ENCODE results near the gene ATP5ME. TPM values are rescaled to one million over a fixed set of nuclear protein-coding genes. Genes with fewer than 3 reads are reported as not detected.
A peak's percentile ranks its signal among the peaks of the same experiment; 100 is the strongest.
"Not testable (repeated sequence)": the region's sequence is repeated elsewhere in the genome, so short reads cannot be mapped to it uniquely, and the experiment has no call there.

ATP5ME gene
- total RNA-seq, 2 donors from 2014 or later = 108 to 125 TPM

DNA sequence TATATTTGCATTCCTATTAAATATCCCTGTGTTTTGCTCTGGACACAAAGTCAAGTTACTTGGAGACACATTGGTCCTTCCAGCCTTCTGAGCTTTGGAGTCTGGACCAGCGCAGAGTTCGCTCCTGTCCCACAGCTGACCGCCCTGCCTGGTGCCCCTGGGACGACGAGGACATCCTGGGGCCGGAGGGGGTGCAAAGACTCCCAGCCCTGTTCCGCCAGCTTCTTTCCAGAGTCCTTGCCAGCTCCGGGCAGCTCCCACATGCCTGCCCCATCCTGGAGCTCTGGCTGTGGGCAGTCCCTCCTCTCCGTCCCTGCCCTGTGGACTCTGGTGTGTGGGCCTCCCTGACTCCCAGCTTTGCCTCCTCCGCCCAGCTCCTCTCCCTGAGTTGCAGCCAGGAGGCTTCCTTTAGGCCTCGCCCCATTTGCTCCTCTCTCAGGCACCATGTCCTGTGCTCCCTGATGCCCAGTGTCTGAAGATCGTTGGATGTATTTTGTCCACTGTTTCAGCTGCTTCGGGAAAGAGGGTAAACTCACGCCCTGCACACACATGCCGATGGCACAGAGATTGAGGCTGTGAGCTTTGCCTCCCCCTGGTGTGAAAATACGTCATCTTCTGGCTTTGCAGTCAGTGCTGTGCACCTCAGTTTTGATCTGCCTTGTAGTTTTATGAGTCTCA, 26.6 kb upstream of the ATP5ME start:
- H3K36me3 Mint-ChIP-seq (ENCODE audit: insufficient read depth in 2 of 2) = no peaks in the 10 kb centered on the region
- no peaks in the 10 kb centered on the region for H3K9me3 Mint-ChIP-seq
- ATAC-seq (replicated peaks in 1 of 2) (no peak), DNase-seq (no peak)
- no peaks in the 10 kb centered on the region for H3K27me3 Mint-ChIP-seq (ENCODE audit: low read depth)
- H3K4me1 Mint-ChIP-seq (ENCODE audit: low read depth) = peaks cover 16% of the 10 kb centered on the region
- peak overlapping the region in 1 of 2 donors; percentile 31 for H3K4me3 Mint-ChIP-seq
- no peak overlapping the region for H3K27ac Mint-ChIP-seq

DNA sequence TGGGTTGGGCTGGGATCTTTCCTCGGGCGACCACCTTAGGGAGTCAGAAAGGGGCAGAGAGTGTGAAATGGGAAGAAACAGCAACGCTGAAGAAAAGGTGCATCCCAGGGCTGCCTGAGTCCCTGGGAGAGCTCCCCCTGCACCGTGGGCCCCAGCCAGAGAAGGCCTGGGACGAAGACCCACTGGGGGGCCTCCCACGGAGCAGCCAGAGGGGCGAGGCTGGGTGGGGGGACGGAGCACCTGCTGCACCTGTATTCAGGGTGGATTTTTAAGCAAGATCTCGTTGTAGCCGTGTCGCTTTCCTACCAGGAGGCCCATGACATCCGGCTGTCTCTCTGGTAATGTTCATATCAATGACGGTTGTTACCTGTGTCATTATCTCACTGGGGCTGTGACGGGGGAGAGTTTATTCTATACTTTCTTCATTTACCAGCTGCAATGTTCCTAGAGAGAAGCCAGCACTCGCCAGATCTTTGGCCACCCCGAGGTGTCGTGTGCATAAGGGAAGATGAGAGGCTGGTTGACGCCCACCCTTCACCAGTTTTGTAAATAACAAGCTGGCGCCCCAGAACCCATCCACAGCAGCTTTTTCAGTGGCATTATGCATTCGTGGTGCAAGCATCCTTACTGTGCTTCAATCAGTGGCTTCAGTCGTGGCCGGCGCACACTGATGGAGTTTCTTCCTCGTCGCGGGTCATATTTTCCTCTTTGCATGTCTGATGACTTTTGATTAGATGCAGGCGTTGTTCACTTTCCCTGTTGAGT, 25.9 kb upstream of the ATP5ME start:
- H3K27me3 Mint-ChIP-seq (ENCODE audit: low read depth) = no peaks in the 10 kb centered on the region
- DNase-seq (no peak), ATAC-seq (replicated peaks in 1 of 2) (no peak)
- H3K9me3 Mint-ChIP-seq = no peaks in the 10 kb centered on the region
- no peaks in the 10 kb centered on the region for H3K36me3 Mint-ChIP-seq (ENCODE audit: insufficient read depth in 2 of 2)
- H3K4me1 Mint-ChIP-seq (ENCODE audit: low read depth) = peaks cover 11% of the 10 kb centered on the region
- no peak overlapping the region for H3K27ac Mint-ChIP-seq
- peak overlapping the region in 1 of 2 donors; percentile 58 for H3K4me3 Mint-ChIP-seq

DNA sequence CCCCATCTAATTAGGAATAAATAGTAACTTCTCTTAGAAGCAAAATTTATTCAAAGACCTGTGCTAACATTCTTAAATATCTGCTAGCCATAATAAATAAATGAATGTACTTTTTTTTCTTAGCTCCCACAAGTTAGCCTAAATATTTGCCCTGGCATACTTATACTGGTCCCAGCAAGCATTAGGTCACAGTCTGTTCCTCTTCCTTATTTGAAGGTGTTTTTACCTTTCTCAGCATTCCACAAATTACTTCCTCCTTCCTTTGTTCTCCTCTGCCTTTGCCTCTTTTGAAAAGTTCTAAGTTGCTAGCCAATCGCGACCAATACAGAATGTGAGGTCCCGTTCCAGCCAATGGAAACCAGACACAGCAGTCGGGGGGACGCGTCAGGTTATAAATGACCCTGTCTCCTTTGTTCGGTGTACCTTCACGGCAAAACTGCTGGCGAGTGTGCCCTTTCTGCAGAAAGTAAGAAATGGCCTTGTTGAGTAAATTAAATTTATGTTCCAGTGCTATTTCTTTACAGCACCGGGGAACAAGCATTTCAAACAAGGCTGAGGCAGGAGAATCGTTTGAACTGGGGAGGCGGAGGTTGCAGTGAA, 20.4 kb upstream of the ATP5ME start:
- not testable (repeated sequence) for ATAC-seq (replicated peaks in 1 of 2); H3K27ac Mint-ChIP-seq; H3K4me3 Mint-ChIP-seq; H3K36me3 Mint-ChIP-seq (ENCODE audit: insufficient read depth in 2 of 2); H3K27me3 Mint-ChIP-seq (ENCODE audit: low read depth); DNase-seq; H3K4me1 Mint-ChIP-seq (ENCODE audit: low read depth); H3K9me3 Mint-ChIP-seq

DNA sequence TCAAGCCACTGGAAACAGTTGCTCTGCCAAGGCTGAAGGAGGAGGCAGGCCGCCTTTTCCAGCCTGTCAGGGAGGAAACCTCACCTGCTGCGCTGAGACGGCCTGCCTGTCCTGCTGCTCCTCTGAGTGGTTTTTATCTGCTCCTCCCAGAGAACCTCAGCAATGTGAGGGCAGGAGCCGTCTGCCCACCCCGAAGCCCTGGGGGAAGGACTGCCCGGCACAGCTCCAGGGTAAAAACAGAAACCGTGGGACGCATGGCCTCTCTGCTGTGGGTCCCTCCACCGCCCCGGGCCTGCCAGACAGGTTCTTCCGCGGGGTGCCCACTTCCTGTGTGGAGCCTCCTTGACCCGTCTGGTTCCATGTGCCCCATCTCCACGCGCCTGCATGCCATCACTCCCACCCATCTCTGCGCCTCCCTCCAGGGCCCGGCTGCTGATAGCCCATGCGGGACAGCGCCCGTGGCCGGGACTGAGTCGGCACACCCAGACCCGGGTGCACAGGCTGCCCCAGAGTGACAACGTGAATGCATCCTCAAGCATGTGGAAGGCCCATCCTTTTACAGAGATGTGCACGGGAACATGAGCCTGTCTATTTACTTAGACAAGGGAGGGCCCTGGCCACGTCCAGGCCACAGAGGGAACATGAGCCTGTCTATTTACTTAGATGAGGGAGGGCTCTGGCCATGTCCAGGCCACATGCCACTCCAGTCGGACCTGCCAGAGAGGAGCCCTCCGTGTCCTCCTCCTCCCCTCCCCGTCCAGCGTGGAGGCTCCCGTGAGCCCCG, 18.9 kb upstream of the ATP5ME start:
- Mint-ChIP-seq H3K27ac (no peak overlapping the region), H3K36me3 (ENCODE audit: insufficient read depth in 2 of 2) (no peaks in the 10 kb centered on the region), H3K4me3 (no peak overlapping the region), H3K27me3 (ENCODE audit: low read depth) (peaks cover 6% of the 10 kb centered on the region), H3K9me3 (no peaks in the 10 kb centered on the region), H3K4me1 (ENCODE audit: low read depth) (no peaks in the 10 kb centered on the region)
- ATAC-seq (replicated peaks in 1 of 2) (no peak), DNase-seq (no peak)

DNA sequence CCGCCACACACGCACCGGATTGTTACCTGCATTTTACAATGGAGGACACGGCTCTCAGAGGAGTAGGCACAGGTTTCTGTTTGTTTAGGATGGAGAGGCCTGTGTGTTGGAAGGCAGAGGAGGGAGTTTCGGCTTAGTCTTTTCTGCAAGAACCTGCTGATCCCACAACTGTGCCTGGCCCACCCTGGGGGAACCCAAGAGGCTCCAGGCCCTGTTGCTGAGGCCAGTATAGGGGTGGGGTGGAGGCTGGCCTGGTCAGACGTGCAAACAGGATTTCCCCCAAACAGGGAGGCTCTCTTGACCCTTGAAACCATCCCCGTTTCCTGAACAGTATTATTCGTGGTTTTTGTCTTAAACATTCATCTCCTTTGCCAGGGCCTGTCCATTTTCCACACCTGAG, 15.6 kb upstream of the ATP5ME start:
- ATAC-seq (replicated peaks in 1 of 2) (no peak), DNase-seq (no peak)
- H3K27ac Mint-ChIP-seq = no peak overlapping the region
- peaks cover 11% of the 10 kb centered on the region for H3K27me3 Mint-ChIP-seq (ENCODE audit: low read depth)
- no peaks in the 10 kb centered on the region for H3K36me3 Mint-ChIP-seq (ENCODE audit: insufficient read depth in 2 of 2)
- no peak overlapping the region for H3K4me3 Mint-ChIP-seq
- no peaks in the 10 kb centered on the region for H3K4me1 Mint-ChIP-seq (ENCODE audit: low read depth)
- no peaks in the 10 kb centered on the region for H3K9me3 Mint-ChIP-seq

DNA sequence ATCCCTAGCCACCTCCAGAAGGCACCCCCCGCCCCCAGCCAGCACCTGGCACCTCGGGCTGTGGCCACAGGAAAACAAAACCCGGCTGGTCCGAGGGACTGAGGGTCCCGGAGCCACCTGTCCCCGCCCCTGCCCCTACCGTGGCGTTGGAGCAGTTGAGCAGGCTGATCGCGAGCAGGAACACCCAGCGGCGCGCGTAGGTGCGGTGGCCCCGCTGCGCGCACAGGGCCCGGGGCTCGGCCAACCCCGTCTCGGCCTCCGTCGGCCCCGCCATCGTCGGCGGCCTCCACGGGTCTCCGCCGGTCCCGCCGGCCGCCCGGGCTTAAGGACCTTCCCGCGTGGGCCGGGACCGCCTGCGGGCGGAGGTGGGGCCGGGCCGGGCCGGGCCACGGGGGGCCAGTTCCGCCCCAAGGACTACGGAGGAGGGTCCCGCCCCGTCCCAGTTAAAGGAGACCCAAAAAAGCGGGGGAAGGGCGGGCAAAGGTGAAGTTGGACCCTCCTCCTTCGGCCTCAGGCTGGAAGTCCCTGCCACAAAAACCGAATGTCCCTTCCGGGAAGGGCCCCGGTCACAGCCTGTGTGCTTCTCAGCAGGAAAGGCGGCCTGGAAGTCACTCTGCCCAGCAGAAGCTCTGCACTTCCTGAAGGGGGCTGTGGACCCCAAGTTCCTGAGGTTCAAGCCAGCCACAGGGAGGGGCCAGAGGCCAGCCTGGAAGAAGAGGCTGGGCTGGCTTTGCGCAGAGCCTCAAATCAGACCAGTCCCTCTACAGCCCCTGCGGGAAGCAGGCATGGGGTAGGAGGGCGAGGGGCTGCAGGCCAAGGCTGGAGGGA, 15.0 kb upstream of the ATP5ME start, which contains the start of gene SLC49A3:
TSS of gene SLC49A3 (minus strand) at position 298 of the 828 bp plus-strand sequence. CDS start at position 274, 24 bp downstream.
- ATAC-seq (replicated peaks in 1 of 2) (peak; percentile 29 to 38), DNase-seq (no peak)
- no peak within 1 kb of the TSS for H3K27ac Mint-ChIP-seq
- H3K36me3 Mint-ChIP-seq (ENCODE audit: insufficient read depth in 2 of 2) = no peaks in the 10 kb centered on the region
- no peak within 1 kb of the TSS for H3K4me3 Mint-ChIP-seq
- peaks cover 11% of the 10 kb centered on the region for H3K27me3 Mint-ChIP-seq (ENCODE audit: low read depth)
- H3K4me1 Mint-ChIP-seq (ENCODE audit: low read depth) = no peaks in the 10 kb centered on the region
- H3K9me3 Mint-ChIP-seq = no peaks in the 10 kb centered on the region

DNA sequence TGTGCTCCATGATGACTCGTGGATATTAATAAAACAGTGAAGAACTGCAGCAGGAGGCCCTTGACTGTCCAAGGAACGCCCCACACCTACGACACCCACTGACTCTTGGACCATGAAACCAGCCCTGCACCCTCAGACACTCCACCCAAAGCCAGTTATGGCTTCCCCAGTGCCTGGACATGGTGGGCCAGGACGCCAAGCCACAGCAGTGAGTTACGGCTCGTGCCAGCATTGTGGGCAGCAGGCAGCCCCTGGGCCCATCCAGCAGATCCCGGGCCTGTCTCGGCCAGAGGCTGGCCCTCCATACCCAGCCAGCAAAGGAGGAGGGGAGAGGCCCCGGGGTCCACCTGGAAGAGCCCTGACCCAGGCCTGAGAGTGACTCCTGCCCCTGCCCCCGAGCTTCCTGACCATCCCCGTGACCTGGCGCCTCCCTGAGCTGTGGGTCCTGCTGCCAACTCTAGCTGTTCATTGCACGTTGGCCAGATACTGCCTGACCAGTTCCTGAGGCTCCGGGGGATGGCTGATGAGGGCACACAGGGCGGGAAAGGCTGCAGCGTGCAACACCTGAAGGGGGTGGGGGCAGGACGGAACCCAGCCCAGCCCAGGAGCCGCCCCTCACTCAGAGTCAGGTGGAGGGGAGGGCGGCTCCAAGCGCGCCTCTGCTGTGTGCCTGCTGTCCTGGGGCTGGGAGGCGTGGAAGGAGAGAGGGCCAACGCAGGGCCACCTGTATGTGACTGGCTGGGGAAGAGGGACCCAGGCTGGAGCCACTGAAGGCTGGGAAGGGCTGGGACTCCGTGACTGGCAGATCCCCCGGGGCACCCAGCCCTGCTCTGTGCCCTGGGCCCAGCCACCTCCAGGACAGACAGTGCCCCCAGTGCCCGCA, 14.1 kb upstream of the ATP5ME start:
- DNase-seq (no peak), ATAC-seq (replicated peaks in 1 of 2) (peak; percentile 3 to 10)
- Mint-ChIP-seq H3K27me3 (ENCODE audit: low read depth) (peaks cover 11% of the 10 kb centered on the region), H3K4me1 (ENCODE audit: low read depth) (no peaks in the 10 kb centered on the region), H3K36me3 (ENCODE audit: insufficient read depth in 2 of 2) (no peaks in the 10 kb centered on the region), H3K9me3 (no peaks in the 10 kb centered on the region), H3K27ac (no peak overlapping the region), H3K4me3 (no peak overlapping the region)

DNA sequence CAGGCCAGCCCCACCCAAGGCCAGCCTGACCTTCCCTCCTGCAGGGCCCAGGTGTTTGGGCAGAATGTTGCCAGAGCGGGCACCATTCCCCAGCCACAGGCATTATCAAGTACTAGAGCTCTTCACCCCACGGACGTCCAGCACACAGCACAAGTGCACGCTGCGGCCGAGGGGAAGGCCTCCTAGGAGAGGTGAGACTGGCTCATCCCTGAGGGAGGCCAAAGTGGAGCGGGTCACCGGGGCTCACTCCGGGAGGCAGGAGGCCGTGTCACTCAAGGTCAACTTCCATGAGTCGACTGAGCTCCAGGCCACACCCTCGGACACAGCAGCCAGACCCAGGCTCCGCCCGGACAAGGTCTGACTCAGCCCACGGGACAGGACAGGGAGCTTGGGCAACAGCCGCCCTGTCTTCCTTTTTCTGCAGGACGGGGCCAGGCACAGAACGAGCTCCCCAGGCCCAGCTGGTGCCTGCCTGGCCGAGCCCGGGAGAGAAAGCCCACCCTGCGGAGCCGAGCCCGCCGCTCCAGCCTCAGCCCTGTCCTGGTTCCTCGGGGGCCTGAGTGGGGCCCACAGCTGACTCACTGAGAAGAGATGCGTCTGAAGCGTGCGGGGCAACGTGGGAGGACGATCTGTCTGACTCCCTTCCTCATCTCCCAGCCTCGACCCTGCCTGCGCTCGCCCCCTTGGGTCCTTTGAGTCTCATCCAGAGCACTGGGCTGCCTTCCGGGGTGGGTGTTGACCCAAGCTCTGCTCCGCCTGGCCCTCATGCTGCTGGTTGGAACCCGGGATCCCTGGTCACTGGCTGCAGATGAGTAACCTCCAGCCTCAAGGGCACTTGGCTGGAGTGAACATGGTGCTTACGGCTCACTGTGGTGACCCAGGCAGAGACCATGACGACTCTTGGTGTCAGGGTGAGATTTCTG, 13.2 kb upstream of the ATP5ME start:
- peaks cover 11% of the 10 kb centered on the region for H3K27me3 Mint-ChIP-seq (ENCODE audit: low read depth)
- no peaks in the 10 kb centered on the region for H3K4me1 Mint-ChIP-seq (ENCODE audit: low read depth)
- DNase-seq = no peak
- no peak for ATAC-seq (replicated peaks in 1 of 2)
- H3K27ac Mint-ChIP-seq = no peak overlapping the region
- H3K4me3 Mint-ChIP-seq = no peak overlapping the region
- H3K9me3 Mint-ChIP-seq = no peaks in the 10 kb centered on the region
- H3K36me3 Mint-ChIP-seq (ENCODE audit: insufficient read depth in 2 of 2) = no peaks in the 10 kb centered on the region

DNA sequence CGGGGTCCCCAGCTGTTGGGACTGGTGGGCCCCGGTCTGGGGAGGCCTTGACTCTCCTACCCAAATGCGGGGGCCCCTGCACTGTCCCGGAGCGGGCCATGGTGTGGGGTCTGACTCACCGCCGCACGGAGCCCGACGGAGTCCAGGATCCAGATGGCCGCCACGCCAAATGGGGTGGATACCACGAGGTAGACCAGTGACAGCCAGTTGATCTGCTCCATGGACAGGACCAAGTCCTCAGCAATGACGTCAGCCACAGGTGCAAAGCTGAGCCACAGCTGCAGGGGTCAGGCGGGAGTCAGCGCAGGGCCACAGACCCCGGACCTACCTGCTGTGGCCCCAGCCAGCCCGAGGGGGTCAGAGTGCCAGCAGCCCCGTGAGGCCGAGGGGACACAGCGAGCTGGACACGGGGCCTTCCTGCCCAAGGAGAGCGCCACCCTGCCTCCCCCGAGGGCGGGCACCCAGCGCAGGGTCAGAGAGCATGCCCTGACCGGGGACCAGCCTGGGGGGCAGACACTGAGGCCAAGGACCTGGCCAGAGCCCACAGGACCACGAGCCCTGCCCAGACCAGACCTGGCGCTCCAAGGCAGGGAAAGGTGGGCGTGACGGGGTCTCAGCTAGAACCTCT, 12.5 kb upstream of the ATP5ME start:
- H3K27ac Mint-ChIP-seq = no peak overlapping the region
- H3K36me3 Mint-ChIP-seq (ENCODE audit: insufficient read depth in 2 of 2) = no peaks in the 10 kb centered on the region
- no peak for ATAC-seq (replicated peaks in 1 of 2)
- no peaks in the 10 kb centered on the region for H3K4me1 Mint-ChIP-seq (ENCODE audit: low read depth)
- H3K9me3 Mint-ChIP-seq = no peaks in the 10 kb centered on the region
- DNase-seq = no peak
- peaks cover 11% of the 10 kb centered on the region for H3K27me3 Mint-ChIP-seq (ENCODE audit: low read depth)
- no peak overlapping the region for H3K4me3 Mint-ChIP-seq

DNA sequence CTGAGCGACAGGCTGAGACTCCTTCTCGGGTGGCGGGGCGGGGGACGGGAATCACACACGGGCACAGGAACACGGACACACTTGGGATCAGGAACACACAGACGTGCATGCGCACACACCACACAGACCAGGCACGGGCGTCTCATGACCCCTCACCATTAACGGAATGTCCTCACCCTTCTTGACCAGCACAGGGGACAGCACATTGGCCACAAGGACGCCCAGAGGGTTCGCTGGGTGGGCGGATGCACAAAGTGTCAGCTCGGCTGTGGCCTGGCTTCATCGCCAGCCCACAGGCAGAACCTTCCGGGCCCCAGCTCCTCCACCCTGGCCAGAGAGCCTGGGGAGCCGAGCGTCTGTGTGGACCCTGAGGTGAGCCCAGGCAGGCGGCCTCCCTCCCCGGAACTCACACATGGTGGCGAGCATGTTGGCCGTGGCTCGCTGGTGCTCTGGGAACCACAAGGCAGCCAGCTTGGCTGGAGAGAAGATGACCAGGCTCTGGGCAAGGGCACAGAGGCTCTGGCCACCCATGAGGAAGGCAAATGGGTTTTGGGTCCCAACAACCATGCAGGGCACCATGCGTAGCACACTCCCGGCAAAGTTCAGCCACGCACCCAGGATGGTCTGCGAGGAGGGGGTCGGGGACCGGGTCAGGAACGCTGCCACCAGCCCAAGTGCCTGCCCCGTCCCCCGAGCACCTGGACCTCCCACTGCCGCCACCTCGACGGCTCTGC, 11.8 kb upstream of the ATP5ME start:
- Mint-ChIP-seq H3K36me3 (ENCODE audit: insufficient read depth in 2 of 2) (no peaks in the 10 kb centered on the region), H3K4me3 (no peak overlapping the region), H3K4me1 (ENCODE audit: low read depth) (peaks cover 1% of the 10 kb centered on the region), H3K9me3 (no peaks in the 10 kb centered on the region), H3K27me3 (ENCODE audit: low read depth) (peaks cover 11% of the 10 kb centered on the region), H3K27ac (no peak overlapping the region)
- ATAC-seq (replicated peaks in 1 of 2) (no peak), DNase-seq (no peak)

All from activated T-cell treated with anti-CD3 and anti-CD28 coated beads, Interleukin-2, amount 50 U/mL, for 72 hours (primary cell).